ENCODE measurements around the gene MPO. TPM values are rescaled to one million over a fixed set of nuclear protein-coding genes. Genes with fewer than 3 reads are reported as not detected.

The MPO gene
- total RNA-seq, 6 experiments from 2014 or later, result 0.26 to 4.2 (median 1.9) TPM; not detected in 2

DNA sequence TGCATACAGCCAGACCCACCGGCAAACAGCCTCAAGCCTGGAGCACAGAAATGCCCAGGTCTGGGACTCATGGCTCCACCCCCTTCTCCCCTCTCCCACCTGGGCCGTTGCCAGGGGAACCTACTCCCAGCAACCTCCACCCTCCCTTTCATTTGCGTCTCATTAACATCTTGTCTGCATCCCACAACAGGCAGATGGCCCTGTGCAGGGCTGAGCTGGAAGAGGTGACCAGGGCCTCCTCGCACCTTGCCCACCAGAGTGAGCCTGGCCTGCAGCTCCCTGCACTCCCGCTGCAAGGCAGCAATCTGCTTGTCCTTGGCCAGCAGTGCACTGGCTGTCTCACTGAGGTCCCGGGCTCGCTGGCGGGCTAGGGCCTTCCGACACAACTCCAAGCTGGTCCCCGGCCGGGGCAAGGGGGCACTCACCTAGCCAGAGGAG lies 44.6 kb upstream of the MPO start:
- no peak overlapping the region for H3K4me3 ChIP-seq
- H3K36me3 ChIP-seq, result no peaks in the 10 kb centered on the region
- 7% methylated on average over 2 of the region's 11 CpGs for WGBS (ENCODE audit: insufficient coverage, low coverage, low lambda C conversion rate, missing lambda C conversion rate)
- ATAC-seq (no peak), DNase-seq (peak in 1 of 3 donors; percentile 56)
- intact Hi-C loops (cut with DNase I), result loop anchor here in 1 of 2 donors (10.0 kb wide), 1 partner anchor 49 kb away; no protein-coding TSS in a partner anchor
- TF ChIP-seq POLR2A (IDR thresholded peaks at IDR 0.05), result no peak
- TF ChIP-seq, protein P1, sequence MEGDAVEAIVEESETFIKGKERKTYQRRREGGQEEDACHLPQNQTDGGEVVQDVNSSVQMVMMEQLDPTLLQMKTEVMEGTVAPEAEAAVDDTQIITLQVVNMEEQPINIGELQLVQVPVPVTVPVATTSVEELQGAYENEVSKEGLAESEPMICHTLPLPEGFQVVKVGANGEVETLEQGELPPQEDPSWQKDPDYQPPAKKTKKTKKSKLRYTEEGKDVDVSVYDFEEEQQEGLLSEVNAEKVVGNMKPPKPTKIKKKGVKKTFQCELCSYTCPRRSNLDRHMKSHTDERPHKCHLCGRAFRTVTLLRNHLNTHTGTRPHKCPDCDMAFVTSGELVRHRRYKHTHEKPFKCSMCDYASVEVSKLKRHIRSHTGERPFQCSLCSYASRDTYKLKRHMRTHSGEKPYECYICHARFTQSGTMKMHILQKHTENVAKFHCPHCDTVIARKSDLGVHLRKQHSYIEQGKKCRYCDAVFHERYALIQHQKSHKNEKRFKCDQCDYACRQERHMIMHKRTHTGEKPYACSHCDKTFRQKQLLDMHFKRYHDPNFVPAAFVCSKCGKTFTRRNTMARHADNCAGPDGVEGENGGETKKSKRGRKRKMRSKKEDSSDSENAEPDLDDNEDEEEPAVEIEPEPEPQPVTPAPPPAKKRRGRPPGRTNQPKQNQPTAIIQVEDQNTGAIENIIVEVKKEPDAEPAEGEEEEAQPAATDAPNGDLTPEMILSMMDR (IDR thresholded peaks at IDR 0.05), result no peak
- no peaks in the 10 kb centered on the region for H3K9me3 ChIP-seq
- peaks cover 0 to 4% (median 0%) of the 10 kb centered on the region in 4 donors for H3K4me1 ChIP-seq
- no peaks in the 10 kb centered on the region for H3K27me3 ChIP-seq
- H3K27ac ChIP-seq, result no peak overlapping the region

DNA sequence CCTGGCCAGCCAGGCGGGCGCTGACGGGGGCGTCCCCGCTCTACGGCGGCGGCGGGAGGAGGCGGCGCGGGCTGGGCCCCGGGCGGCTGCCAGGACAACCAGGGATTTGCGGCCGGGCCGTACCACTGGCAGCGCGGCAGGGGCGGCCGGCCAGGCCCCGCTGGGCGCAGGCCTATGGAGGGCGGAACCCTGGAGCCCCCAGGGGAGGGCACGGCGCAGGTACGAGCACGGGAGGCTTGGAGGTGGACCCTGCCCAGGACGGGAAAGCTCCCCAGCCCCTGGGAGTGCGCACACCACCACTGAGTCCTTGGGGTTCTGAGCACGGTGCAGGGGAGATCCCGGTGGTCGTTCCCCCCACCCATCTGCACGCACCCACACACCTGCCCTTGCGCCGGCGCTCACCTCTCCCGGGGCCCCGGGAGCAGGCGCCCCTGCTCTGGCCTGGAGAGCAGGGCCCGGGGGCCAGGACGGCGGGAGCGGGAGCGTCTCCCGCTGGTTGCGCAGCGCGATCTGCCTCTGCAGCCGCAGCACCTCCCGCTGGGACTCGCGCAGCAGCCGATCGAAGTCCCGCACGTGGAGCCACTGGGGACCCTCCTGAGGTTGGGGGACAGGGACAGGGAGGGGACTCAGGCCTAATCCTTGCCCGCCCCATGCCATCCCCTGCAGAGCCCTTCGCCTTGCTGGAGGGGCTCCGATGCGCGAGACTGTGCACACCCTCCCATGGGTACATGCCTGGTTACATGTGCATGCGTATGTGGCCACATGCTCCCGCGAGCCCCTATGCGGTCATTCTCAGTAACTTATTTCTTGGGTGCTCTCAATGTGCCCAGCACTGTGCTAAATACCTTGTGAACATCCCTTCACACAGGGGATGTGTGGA lies 43.9 kb upstream of the MPO start:
- intact Hi-C loops (cut with DNase I), result loop anchor here in 1 of 2 donors (10.0 kb wide), 1 partner anchor 50 kb away; no protein-coding TSS in a partner anchor
- Histone ChIP-seq H3K27ac (no peak overlapping the region), H3K4me3 (peak overlapping the region; percentile 35 to 77 (median 69)), H3K4me1 (peaks cover 0 to 4% (median 0%) of the 10 kb centered on the region in 4 donors), H3K27me3 (no peaks in the 10 kb centered on the region), H3K9me3 (no peaks in the 10 kb centered on the region), H3K36me3 (no peaks in the 10 kb centered on the region)
- DNase-seq (peak in 2 of 3 donors; percentile 48 to 62), ATAC-seq (peak; percentile 69 to 80 (median 75))
- 12% methylated on average over 5 of the region's 66 CpGs for WGBS (ENCODE audit: insufficient coverage, low coverage, low lambda C conversion rate, missing lambda C conversion rate)
- no peak for TF ChIP-seq POLR2A (IDR thresholded peaks at IDR 0.05)
- TF ChIP-seq, protein P1 (IDR thresholded peaks at IDR 0.05), result no peak

DNA sequence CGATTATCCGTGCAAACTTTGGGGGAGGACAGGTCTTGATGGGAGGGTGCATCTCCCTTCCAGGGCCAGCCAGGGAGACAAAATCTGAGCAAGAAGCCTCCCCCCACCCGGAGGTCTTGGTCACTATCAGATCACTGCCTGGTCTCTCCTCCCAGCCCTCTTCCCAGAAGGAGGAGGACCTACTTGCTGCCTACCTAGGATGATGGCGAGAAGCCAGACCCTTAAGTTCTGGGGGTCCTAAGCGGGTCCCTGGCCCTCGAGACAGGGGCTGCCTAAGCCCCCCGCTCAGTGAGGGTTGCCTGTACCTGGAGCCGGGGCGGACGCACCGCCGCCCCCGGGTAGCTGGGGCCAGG lies 43.3 kb upstream of the MPO start:
- no peaks in the 10 kb centered on the region for H3K9me3 ChIP-seq
- no peak for ATAC-seq
- H3K4me1 ChIP-seq, result peaks cover 0 to 4% (median 0%) of the 10 kb centered on the region in 4 donors
- intact Hi-C loops (cut with DNase I), result loop anchor here in 1 of 2 donors (10.0 kb wide), 1 partner anchor 51 kb away; no protein-coding TSS in a partner anchor
- peak overlapping the region; percentile 35 to 77 (median 69) for H3K4me3 ChIP-seq
- TF ChIP-seq POLR2A (IDR thresholded peaks at IDR 0.05), result no peak
- TF ChIP-seq, protein P1 (IDR thresholded peaks at IDR 0.05), result no peak
- WGBS (ENCODE audit: insufficient coverage, low coverage, low lambda C conversion rate, missing lambda C conversion rate), result 20% methylated on average over 1 of the region's 13 CpGs
- H3K36me3 ChIP-seq, result no peaks in the 10 kb centered on the region
- H3K27ac ChIP-seq, result no peak overlapping the region
- no peak for DNase-seq
- no peaks in the 10 kb centered on the region for H3K27me3 ChIP-seq

DNA sequence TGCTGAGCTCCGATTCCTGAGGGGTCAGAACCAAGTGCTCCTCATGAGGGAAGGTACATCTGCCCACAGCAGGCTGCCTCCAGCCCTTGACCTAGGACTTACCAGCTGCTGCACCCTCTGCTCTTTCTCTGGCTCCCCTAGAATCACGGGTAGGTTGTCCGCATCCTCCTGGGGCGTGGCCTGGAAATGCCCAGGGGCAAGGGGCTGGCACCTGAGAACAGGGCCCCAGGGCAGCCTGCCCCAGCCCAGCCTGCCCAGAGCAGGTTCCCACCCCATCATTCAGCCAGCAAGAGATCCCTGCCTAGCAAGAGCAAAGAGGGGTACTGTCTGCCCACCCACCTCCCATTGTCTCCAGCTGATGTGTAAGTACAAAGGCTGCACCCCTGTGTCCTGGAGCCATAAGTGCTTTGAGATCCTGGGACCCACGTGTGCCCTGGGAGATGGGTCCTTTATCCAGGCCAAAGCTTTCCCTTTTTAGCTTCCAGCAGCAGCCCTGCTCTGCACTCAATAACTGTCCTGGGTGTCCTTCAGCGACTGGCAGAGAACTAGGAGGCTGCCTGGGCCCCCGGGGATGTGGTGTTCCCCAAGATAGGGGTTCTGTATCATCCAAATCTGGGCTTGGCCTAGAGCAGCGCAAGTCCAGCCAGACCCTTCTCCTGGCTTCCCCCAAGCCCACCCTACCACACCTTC lies 42.8 kb upstream of the MPO start:
- Histone ChIP-seq H3K9me3 (no peaks in the 10 kb centered on the region), H3K27ac (no peak overlapping the region), H3K27me3 (no peaks in the 10 kb centered on the region), H3K4me1 (peaks cover 0 to 4% (median 0%) of the 10 kb centered on the region in 4 donors), H3K4me3 (peak overlapping the region in 2 of 3 donors; percentile 69 to 77), H3K36me3 (no peaks in the 10 kb centered on the region)
- intact Hi-C loops (cut with DNase I), result loop anchor here in 1 of 2 donors (10.0 kb wide), 1 partner anchor 51 kb away; no protein-coding TSS in a partner anchor
- WGBS (ENCODE audit: insufficient coverage, low coverage, low lambda C conversion rate, missing lambda C conversion rate), result 80% methylated on average over 1 of the region's 8 CpGs
- DNase-seq (peak in 2 of 3 donors; percentile 7 to 46), ATAC-seq (no peak)
- TF ChIP-seq, protein P1 (IDR thresholded peaks at IDR 0.05), result no peak
- TF ChIP-seq POLR2A (IDR thresholded peaks at IDR 0.05), result no peak
